Astrocyte of the spinal cord (primary cell): Measurements from ENCODE around the gene ESYT1.

Experiments used
- DNase-seq: peaks from one replicate; pipeline ENCODE4 v3.0.0; 2011; ENCODE audit warnings: low read depth, low spot score
- H3K4me3 ChIP-seq: 2 replicates; pipeline ENCODE4 v1.5.1; 2011; ENCODE audit warnings: low read depth, mild to moderate bottlenecking, low read length, moderate library complexity
- CTCF ChIP-seq: IDR thresholded peaks from 2 replicates; pipeline ENCODE4 v1.5.1; 2012; ENCODE audit warnings: low read depth, mild to moderate bottlenecking, low read length, inconsistent platforms
- in situ Hi-C: cut with HindIII; loops from 2 replicates; pipeline ENCODE4 v1.10.0; 2017; ENCODE audit warnings: low sequenced_read_pairs

Gene ESYT1

GRCh38 chr12:56087220-56087619 lies 40.8 kb upstream of the ESYT1 start:
- DNase-seq: no peak
- no peak for TF ChIP-seq CTCF
- no peak overlapping the region for H3K4me3 ChIP-seq
- in situ Hi-C loops: no loop called here

GRCh38 chr12:56097738-56098137 lies 30.3 kb upstream of the ESYT1 start:
- no peak for TF ChIP-seq CTCF
- no peak for DNase-seq
- in situ Hi-C loops: no loop called here
- no peak overlapping the region for H3K4me3 ChIP-seq

GRCh38 chr12:56098592-56098991 lies 29.5 kb upstream of the ESYT1 start:
- no peak for TF ChIP-seq CTCF
- H3K4me3 ChIP-seq: no peak overlapping the region
- no peak for DNase-seq
- in situ Hi-C loops: no loop called here

GRCh38 chr12:56099787-56100186 lies 28.3 kb upstream of the ESYT1 start:
- no peak for TF ChIP-seq CTCF
- DNase-seq: no peak
- H3K4me3 ChIP-seq: no peak overlapping the region
- in situ Hi-C loops: no loop called here

- no peak overlapping the region for H3K4me3 ChIP-seq
- no peak for TF ChIP-seq CTCF
- in situ Hi-C loops: no loop called here
- DNase-seq: no peak
Measured at GRCh38 chr12:56101045-56101444, 27.0 kb upstream of the ESYT1 start.

- in situ Hi-C loops: no loop called here
- TF ChIP-seq CTCF: no peak
- DNase-seq: no peak
- H3K4me3 ChIP-seq: no peak overlapping the region
Measured at GRCh38 chr12:56102683-56103065, 25.4 kb upstream of the ESYT1 start.
